ENCODE data around the gene LRP6. TPM values are rescaled to one million over a fixed set of nuclear protein-coding genes. Genes with fewer than 3 reads are reported as not detected.

Gene LRP6
- total and polyA plus RNA-seq, 2 experiments from 2014 or later, result 29.1 to 73.8 TPM

DNA sequence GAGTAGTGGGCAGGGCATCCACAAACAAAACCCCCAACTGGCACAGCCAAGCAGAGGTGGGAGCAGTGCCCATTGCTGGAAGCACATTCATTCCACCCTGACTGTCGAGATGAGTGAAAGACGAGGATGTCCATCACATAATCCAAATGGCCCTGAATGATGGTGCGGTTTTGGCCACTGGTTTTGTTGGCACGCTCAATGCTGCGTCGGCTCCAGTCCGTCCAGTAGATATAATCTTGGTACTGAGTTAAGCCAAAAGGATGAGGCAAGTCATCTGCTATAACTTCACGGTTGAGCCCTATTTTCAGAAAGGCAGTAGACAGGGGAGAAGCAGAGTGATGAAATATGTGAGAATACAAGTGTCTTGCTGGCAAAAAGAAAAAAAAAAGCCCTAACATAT lies 108.0 kb downstream of the LRP6 start:
- Histone ChIP-seq H3K4me1 (ENCODE audit: insufficient read depth) (no peaks in the 10 kb centered on the region), H2AFZ (no peak overlapping the region), H3K79me2 (replicated peaks; ENCODE audit: insufficient read depth) (peaks cover 16% of the 10 kb centered on the region; the same call in 1 of the 2 replicates), H3K27ac (ENCODE audit: low read depth) (no peak overlapping the region; the same call in 1 of the 2 replicates), H3K9me2 (ENCODE audit: insufficient read depth) (no peaks in the 10 kb centered on the region), H3F3A (replicated peaks; ENCODE audit: low read depth) (0 out of 2 replicates have a peak, but pooled peaks cover 2% of the 10 kb centered on the region), H3K4me3 (no peak overlapping the region), H3K27me3 (ENCODE audit: insufficient read depth) (no peaks in the 10 kb centered on the region), H3K4me2 (no peak overlapping the region), H3K36me3 (ENCODE audit: insufficient read depth) (peaks cover 39% of the 10 kb centered on the region; the same call in 1 of the 2 replicates), H4K20me1 (replicated peaks; ENCODE audit: insufficient read depth) (peaks cover 11% of the 10 kb centered on the region; the same call in 1 of the 2 replicates)
- no peaks in the 10 kb centered on the region for H3K9me3 Mint-ChIP-seq
- no peaks in the 10 kb centered on the region for H3K4me1 Mint-ChIP-seq
- H3K36me3 Mint-ChIP-seq (ENCODE audit: low read depth), result peaks cover 39% of the 10 kb centered on the region
- TF ChIP-seq CREB1 (CRISPR knock-in tag; IDR thresholded peaks at IDR 0.05; ENCODE audit: low read depth), result no peak
- no peak for TF ChIP-seq JUNB (IDR thresholded peaks at IDR 0.05; ENCODE audit: unreplicated experiment)
- no peak for TF ChIP-seq POLR2AphosphoS5 (IDR thresholded peaks at IDR 0.05; ENCODE audit: low read depth)
- no peak for TF ChIP-seq EZH2 (IDR thresholded peaks at IDR 0.05; ENCODE audit: low read depth, unreplicated experiment)
- TF ChIP-seq, protein P1, sequence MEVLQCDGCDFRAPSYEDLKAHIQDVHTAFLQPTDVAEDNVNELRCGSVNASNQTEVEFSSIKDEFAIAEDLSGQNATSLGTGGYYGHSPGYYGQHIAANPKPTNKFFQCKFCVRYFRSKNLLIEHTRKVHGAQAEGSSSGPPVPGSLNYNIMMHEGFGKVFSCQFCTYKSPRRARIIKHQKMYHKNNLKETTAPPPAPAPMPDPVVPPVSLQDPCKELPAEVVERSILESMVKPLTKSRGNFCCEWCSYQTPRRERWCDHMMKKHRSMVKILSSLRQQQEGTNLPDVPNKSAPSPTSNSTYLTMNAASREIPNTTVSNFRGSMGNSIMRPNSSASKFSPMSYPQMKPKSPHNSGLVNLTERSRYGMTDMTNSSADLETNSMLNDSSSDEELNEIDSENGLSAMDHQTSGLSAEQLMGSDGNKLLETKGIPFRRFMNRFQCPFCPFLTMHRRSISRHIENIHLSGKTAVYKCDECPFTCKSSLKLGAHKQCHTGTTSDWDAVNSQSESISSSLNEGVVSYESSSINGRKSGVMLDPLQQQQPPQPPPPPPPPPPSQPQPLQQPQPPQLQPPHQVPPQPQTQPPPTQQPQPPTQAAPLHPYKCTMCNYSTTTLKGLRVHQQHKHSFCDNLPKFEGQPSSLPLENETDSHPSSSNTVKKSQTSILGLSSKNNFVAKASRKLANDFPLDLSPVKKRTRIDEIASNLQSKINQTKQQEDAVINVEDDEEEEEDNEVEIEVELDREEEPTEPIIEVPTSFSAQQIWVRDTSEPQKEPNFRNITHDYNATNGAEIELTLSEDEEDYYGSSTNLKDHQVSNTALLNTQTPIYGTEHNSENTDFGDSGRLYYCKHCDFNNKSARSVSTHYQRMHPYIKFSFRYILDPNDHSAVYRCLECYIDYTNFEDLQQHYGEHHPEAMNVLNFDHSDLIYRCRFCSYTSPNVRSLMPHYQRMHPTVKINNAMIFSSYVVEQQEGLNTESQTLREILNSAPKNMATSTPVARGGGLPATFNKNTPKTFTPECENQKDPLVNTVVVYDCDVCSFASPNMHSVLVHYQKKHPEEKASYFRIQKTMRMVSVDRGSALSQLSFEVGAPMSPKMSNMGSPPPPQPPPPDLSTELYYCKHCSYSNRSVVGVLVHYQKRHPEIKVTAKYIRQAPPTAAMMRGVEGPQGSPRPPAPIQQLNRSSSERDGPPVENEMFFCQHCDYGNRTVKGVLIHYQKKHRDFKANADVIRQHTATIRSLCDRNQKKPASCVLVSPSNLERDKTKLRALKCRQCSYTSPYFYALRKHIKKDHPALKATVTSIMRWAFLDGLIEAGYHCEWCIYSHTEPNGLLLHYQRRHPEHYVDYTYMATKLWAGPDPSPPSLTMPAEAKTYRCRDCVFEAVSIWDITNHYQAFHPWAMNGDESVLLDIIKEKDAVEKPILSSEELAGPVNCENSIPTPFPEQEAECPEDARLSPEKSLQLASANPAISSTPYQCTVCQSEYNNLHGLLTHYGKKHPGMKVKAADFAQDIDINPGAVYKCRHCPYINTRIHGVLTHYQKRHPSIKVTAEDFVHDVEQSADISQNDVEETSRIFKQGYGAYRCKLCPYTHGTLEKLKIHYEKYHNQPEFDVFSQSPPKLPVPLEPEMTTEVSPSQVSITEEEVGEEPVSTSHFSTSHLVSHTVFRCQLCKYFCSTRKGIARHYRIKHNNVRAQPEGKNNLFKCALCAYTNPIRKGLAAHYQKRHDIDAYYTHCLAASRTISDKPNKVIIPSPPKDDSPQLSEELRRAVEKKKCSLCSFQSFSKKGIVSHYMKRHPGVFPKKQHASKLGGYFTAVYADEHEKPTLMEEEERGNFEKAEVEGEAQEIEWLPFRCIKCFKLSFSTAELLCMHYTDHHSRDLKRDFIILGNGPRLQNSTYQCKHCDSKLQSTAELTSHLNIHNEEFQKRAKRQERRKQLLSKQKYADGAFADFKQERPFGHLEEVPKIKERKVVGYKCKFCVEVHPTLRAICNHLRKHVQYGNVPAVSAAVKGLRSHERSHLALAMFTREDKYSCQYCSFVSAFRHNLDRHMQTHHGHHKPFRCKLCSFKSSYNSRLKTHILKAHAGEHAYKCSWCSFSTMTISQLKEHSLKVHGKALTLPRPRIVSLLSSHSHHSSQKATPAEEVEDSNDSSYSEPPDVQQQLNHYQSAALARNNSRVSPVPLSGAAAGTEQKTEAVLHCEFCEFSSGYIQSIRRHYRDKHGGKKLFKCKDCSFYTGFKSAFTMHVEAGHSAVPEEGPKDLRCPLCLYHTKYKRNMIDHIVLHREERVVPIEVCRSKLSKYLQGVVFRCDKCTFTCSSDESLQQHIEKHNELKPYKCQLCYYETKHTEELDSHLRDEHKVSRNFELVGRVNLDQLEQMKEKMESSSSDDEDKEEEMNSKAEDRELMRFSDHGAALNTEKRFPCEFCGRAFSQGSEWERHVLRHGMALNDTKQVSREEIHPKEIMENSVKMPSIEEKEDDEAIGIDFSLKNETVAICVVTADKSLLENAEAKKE (CRISPR knock-in tag; IDR thresholded peaks at IDR 0.05), result no peak
- TF ChIP-seq, protein P2, sequence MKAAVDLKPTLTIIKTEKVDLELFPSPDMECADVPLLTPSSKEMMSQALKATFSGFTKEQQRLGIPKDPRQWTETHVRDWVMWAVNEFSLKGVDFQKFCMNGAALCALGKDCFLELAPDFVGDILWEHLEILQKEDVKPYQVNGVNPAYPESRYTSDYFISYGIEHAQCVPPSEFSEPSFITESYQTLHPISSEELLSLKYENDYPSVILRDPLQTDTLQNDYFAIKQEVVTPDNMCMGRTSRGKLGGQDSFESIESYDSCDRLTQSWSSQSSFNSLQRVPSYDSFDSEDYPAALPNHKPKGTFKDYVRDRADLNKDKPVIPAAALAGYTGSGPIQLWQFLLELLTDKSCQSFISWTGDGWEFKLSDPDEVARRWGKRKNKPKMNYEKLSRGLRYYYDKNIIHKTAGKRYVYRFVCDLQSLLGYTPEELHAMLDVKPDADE (IDR thresholded peaks at IDR 0.05), result no peak
- TF ChIP-seq ZNF114 (CRISPR knock-in tag; IDR thresholded peaks at IDR 0.05), result no peak
- no peak for TF ChIP-seq EZH2phosphoT487 (IDR thresholded peaks at IDR 0.05; ENCODE audit: unreplicated experiment)
- DNase-seq (ENCODE audit: low spot score) (no peak), ATAC-seq (no peak)
- H3K4me3 Mint-ChIP-seq, result no peak overlapping the region
- H3K27ac Mint-ChIP-seq, result 0 out of 2 replicates have a peak overlapping the region, but pooled peaks have one; percentile 50
- H3K27me3 Mint-ChIP-seq (ENCODE audit: insufficient read depth, low read depth, poor library complexity), result no peaks in the 10 kb centered on the region
